HCT116 (cell line): Measurements from ENCODE around the gene MEFV. TPM values are rescaled to one million over a fixed set of nuclear protein-coding genes. Genes with fewer than 3 reads are reported as not detected.

Experiments
- ATAC-seq: fragments of 200-7000 bp; cut with Tn5 transposase; 2 replicates; pipeline ENCODE4 v1.9.1; 2020; ENCODE audit warnings: mild to moderate bottlenecking, moderate library complexity
- BruUV-seq: library from RNA; stranded (reverse); fragments of 400-500 nt; replicated peaks from 2 replicates; lab custom pipeline; 2021; lab: Mats Ljungman, UMichigan
- CTCF ChIA-PET: fragments of 300-600 bp; sonication (Branson Sonifier 250); formaldehyde crosslinking; loops from one replicate; lab custom pipeline; 2021; ENCODE audit warnings: antibody characterized with exemption; lab: Charles Lee
- POLR2A ChIA-PET: fragments of 300-600, 350-600 bp; sonication (Branson Sonifier 250); formaldehyde crosslinking; loops from one replicate; lab custom pipeline; 2021; ENCODE audit warnings: antibody characterized with exemption; lab: Charles Lee
- RAD21 ChIA-PET, 2 experiments: fragments of 300-600 bp; sonication (Branson Sonifier 250); formaldehyde crosslinking; loops; one replicate each; lab custom pipeline; 2023; ENCODE audit warnings: low total read pairs in 2 of 2; ENCODE audit not compliant: uncharacterized antibody in 2 of 2, unreplicated experiment in 2 of 2, low non-redundant PET in 1 of 2; lab: Charles Lee
- DNase-seq: peaks from one replicate; pipeline ENCODE4 v3.0.0-alpha.2; 2010; ENCODE audit warnings: low read depth, low spot score
- H2AFZ ChIP-seq: fragments of 200-600 bp; shearing (Covaris generic), sonication (generic); 2 replicates; pipeline ENCODE4 v1.6.1; 2017; ENCODE audit warnings: low read depth, mixed run types, mixed read lengths, antibody characterized with exemption, low read length; ENCODE audit not compliant: poor library complexity, severe bottlenecking
- H3K27ac ChIP-seq: 2 replicates; pipeline ENCODE4 v1.5.1; 2012; ENCODE audit warnings: low read depth, low read length
- H3K27me3 ChIP-seq: fragments of 200-600 bp; sonication (generic); 2 replicates; pipeline ENCODE4 v1.6.1; 2016; ENCODE audit warnings: mixed run types, low read length, mixed read lengths; ENCODE audit not compliant: insufficient read depth
- H3K36me3 ChIP-seq, 2 experiments: fragments of 200-500 bp in 1 of 2; fragments of 200-600 bp in 1 of 2; sonication (Bioruptor generic) in 1 of 2; sonication (generic) in 1 of 2; 2 replicates each; pipeline versions ENCODE4 v1.5.1 to v1.6.1; 2014 to 2016; ENCODE audit warnings: low read length in 2 of 2, inconsistent platforms in 1 of 2, mixed read lengths in 1 of 2, mixed run types in 1 of 2; ENCODE audit not compliant: insufficient read depth in 2 of 2, control insufficient read depth in 1 of 2
- H3K4me1 ChIP-seq, 2 experiments: fragments of 200-600 bp in 1 of 2; sonication (generic) in 1 of 2; 2 replicates each; pipeline versions ENCODE4 v1.5.1 to v1.6.1; 2012 to 2017; ENCODE audit warnings: low read length in 2 of 2, inconsistent platforms in 1 of 2, mild to moderate bottlenecking in 1 of 2, mixed read lengths in 1 of 2, mixed run types in 1 of 2, moderate library complexity in 1 of 2; ENCODE audit not compliant: insufficient read depth in 2 of 2, control insufficient read depth in 1 of 2
- H3K4me2 ChIP-seq: fragments of 200-600 bp; sonication (generic); 2 replicates; pipeline ENCODE4 v1.6.1; 2017; ENCODE audit warnings: mixed run types, low read length, mixed read lengths
- H3K4me3 ChIP-seq, 2 experiments: fragments of 200-600 bp in 1 of 2; sonication (generic) in 1 of 2; replicated peaks in 1 of 2; 2 replicates each; pipeline ENCODE4 v1.5.1; 2011 to 2016; ENCODE audit warnings: low read length in 2 of 2, control low read depth in 1 of 2, low read depth in 1 of 2, mild to moderate bottlenecking in 1 of 2, mixed read lengths in 1 of 2, mixed run types in 1 of 2
- H3K79me2 ChIP-seq: fragments of 200-600 bp; sonication (generic); 2 replicates; pipeline ENCODE4 v1.6.1; 2017; ENCODE audit warnings: mild to moderate bottlenecking, mixed run types, low read length, moderate library complexity, mixed read lengths; ENCODE audit not compliant: insufficient read depth
- H3K9ac ChIP-seq: fragments of 200-600 bp; sonication (generic); 2 replicates; pipeline ENCODE4 v1.6.1; 2016; ENCODE audit warnings: low read length, mixed read lengths
- H3K9me2 ChIP-seq: fragments of 200-600 bp; sonication (generic), shearing (Covaris generic); 2 replicates; pipeline ENCODE4 v1.6.1; 2017; ENCODE audit warnings: mixed run types, mild to moderate bottlenecking, moderate library complexity; ENCODE audit not compliant: insufficient read depth
- H3K9me3 ChIP-seq, 2 experiments: fragments of 200-500 bp in 1 of 2; fragments of 200-600 bp in 1 of 2; sonication (Bioruptor generic) in 1 of 2; sonication (generic) in 1 of 2; 2 replicates each; pipeline ENCODE4 v1.6.1; 2014 to 2017; ENCODE audit warnings: low read length in 2 of 2, mixed read lengths in 2 of 2, inconsistent platforms in 1 of 2, low read depth in 1 of 2, mild to moderate bottlenecking in 1 of 2, mixed run types in 1 of 2, moderate library complexity in 1 of 2; ENCODE audit not compliant: control insufficient read depth in 1 of 2, insufficient read depth in 1 of 2
- H4K20me1 ChIP-seq: fragments of 200-600 bp; sonication (generic), shearing (Covaris generic); 2 replicates; pipeline ENCODE4 v1.6.1; 2017; ENCODE audit warnings: mixed run types, mild to moderate bottlenecking, moderate library complexity; ENCODE audit not compliant: insufficient read depth
- CBX3 ChIP-seq: IDR thresholded peaks from 2 replicates; pipeline ENCODE4 v1.6.1; 2012; ENCODE audit warnings: low read depth
- CEBPB ChIP-seq: IDR thresholded peaks from 2 replicates; pipeline ENCODE4 v1.6.1; 2012; ENCODE audit warnings: low read depth
- EGR1 ChIP-seq: IDR thresholded peaks from 2 replicates; pipeline ENCODE4 v1.6.1; 2012; ENCODE audit warnings: low read depth
- ELF1 ChIP-seq: IDR thresholded peaks from 2 replicates; pipeline ENCODE4 v1.6.1; 2012; ENCODE audit warnings: low read depth, borderline replicate concordance
- EZH2 ChIP-seq: fragments of 200-600 bp; sonication (generic); IDR thresholded peaks from 2 replicates; pipeline ENCODE4 v1.6.1; 2017; ENCODE audit warnings: antibody characterized with exemption, mixed run types
- JUND ChIP-seq: IDR thresholded peaks from 2 replicates; pipeline ENCODE4 v1.6.1; 2012
- POLR2AphosphoS5 ChIP-seq: IDR thresholded peaks from 2 replicates; pipeline ENCODE4 v1.6.1; 2011; ENCODE audit warnings: mild to moderate bottlenecking, low read depth, low read length, moderate library complexity
- SP1 ChIP-seq: IDR thresholded peaks from 2 replicates; pipeline ENCODE4 v1.6.1; 2012; ENCODE audit warnings: low read depth
- ZBTB33 ChIP-seq: IDR thresholded peaks from 2 replicates; pipeline ENCODE4 v1.6.1; 2011; ENCODE audit warnings: mild to moderate bottlenecking, low read length, moderate library complexity; ENCODE audit not compliant: insufficient replicate concordance; ENCODE audit errors: extremely low read depth
- intact Hi-C: fragments of 100-400 bp; cut with micrococcal nuclease; formaldehyde crosslinking; loops from 2 replicates; pipeline ENCODE4 v1.10.0; 2022
- total RNA-seq: library from RNA; stranded (reverse); gene quantifications from one replicate; pipeline ENCODE4 v1.2.1, GENCODE V29; 2021; ENCODE audit not compliant: unreplicated experiment
- TF ChIP-seq, protein P1 (sequence below), 3 experiments: fragments of 200-600 bp in 1 of 3; sonication (generic) in 1 of 3; IDR thresholded peaks in 2 of 3; conservative IDR thresholded peaks in 1 of 3; 2 replicates each; pipeline ENCODE4 v1.5.1; 2012 to 2017; ENCODE audit warnings: low read depth in 2 of 3, low read length in 2 of 3, antibody characterized with exemption in 1 of 3, borderline replicate concordance in 1 of 3, control low read depth in 1 of 3, mild to moderate bottlenecking in 1 of 3, mixed read lengths in 1 of 3, mixed run types in 1 of 3, moderate library complexity in 1 of 3; ENCODE audit not compliant: insufficient read depth in 1 of 3

The MEFV gene
- total RNA-seq, 1 experiment from 2014 or later: 0.15 TPM

DNA sequence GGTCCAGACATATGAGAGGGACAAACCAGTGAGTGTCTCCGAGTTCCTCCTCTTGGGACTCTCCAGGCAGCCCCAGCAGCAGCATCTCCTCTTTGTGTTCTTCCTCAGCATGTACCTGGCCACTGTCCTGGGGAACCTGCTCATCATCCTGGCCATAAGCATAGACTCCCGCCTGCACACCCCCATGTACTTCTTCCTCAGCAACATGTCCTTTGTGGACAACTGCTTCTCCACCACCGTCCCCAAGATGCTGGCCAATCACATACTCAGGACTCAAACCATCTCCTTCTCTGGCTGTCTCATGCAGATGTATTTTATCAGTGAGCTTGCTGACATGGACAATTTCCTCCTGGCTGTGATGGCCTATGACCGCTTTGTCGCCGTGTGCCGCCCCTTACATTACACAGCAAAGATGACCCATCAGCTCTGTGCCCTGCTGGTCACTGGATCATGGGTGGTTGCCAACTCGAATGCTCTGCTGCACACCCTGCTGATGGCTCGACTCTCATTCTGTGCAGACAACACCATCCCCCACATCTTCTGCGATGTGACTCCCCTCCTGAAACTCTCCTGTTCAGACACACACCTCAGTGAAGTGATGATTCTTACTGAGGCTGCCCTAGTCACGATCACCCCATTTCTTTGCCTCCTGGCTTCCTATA is 40.7 kb downstream of the MEFV start:
- Histone ChIP-seq H2AFZ (no peak overlapping the region), H3K27ac (no peak overlapping the region), H3K9me2 (no peaks in the 10 kb centered on the region), H3K9me3 (no peaks in the 10 kb centered on the region), H3K79me2 (no peaks in the 10 kb centered on the region), H3K4me2 (no peak overlapping the region), H3K9ac (no peak overlapping the region), H3K27me3 (no peaks in the 10 kb centered on the region), H3K4me3 (no peak overlapping the region), H3K4me1 (no peaks in the 10 kb centered on the region), H4K20me1 (no peaks in the 10 kb centered on the region), H3K36me3 (no peaks in the 10 kb centered on the region)
- ChIA-PET RAD21 (no interaction called here), POLR2A (no interaction called here), CTCF (no interaction called here)
- DNase-seq: no peak
- intact Hi-C loops: no loop called here
- no TSS peak for BruUV-seq
- TF ChIP-seq EGR1 (no peak), CBX3 (no peak), CEBPB (no peak)
- no peak for ATAC-seq

DNA sequence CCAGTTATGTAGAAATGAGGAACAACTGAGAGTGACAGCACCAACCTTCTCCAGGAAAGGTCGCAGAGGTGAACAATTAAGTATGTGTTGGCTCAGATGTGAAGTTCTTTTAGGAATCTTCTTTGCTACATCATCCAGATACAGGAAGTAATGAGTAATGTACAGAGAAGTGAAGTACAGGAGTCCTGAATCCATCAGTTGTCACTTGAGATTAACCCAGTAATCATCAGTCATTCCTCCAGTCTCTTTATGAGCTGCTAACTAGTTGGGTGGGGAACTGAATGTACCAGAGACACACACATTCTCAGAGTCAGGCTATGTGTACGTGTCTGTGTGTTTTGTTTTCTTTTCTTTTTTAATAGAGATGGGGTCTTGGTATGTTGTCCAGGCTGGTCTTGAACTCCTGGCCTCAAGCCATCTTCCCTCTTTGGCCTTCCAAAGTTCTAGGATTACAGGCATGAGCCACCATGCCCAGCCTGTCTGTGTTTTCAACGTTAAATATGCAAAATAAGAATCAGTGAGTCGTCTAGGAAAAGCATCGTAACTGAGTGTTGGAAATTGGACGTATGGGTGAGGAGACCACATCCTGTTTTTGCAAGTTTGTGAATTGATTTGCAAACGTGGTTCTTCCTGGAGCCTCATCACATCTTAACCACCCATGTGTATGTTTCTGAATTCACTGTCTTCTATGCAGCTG is 41.4 kb downstream of the MEFV start:
- Histone ChIP-seq H3K4me2 (no peak overlapping the region), H3K27me3 (no peaks in the 10 kb centered on the region), H2AFZ (no peak overlapping the region), H4K20me1 (no peaks in the 10 kb centered on the region), H3K4me1 (no peaks in the 10 kb centered on the region), H3K4me3 (no peak overlapping the region), H3K9ac (no peak overlapping the region), H3K9me3 (no peaks in the 10 kb centered on the region), H3K27ac (no peak overlapping the region), H3K36me3 (no peaks in the 10 kb centered on the region), H3K79me2 (no peaks in the 10 kb centered on the region), H3K9me2 (no peaks in the 10 kb centered on the region)
- POLR2A ChIA-PET: no interaction called here
- RAD21 ChIA-PET: no interaction called here
- intact Hi-C loops: no loop called here
- TF ChIP-seq SP1 (no peak), ELF1 (no peak), ZBTB33 (no peak), JUND (no peak), EZH2 (no peak), POLR2AphosphoS5 (no peak)
- TF ChIP-seq, protein P1, sequence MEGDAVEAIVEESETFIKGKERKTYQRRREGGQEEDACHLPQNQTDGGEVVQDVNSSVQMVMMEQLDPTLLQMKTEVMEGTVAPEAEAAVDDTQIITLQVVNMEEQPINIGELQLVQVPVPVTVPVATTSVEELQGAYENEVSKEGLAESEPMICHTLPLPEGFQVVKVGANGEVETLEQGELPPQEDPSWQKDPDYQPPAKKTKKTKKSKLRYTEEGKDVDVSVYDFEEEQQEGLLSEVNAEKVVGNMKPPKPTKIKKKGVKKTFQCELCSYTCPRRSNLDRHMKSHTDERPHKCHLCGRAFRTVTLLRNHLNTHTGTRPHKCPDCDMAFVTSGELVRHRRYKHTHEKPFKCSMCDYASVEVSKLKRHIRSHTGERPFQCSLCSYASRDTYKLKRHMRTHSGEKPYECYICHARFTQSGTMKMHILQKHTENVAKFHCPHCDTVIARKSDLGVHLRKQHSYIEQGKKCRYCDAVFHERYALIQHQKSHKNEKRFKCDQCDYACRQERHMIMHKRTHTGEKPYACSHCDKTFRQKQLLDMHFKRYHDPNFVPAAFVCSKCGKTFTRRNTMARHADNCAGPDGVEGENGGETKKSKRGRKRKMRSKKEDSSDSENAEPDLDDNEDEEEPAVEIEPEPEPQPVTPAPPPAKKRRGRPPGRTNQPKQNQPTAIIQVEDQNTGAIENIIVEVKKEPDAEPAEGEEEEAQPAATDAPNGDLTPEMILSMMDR (IDR thresholded peaks at IDR 0.05 in 2 of 3, conservative IDR thresholded peaks at IDR 0.05 in 1 of 3; ENCODE audit: borderline replicate concordance in 1 of 3, insufficient read depth in 1 of 3, low read depth in 2 of 3, low read length in 2 of 3): no peak
- BruUV-seq: no TSS peak
- DNase-seq (no peak), ATAC-seq (no peak)
- CTCF ChIA-PET: no interaction called here
